ENCODE data around the gene FOXS1.

FOXS1 gene

DNA sequence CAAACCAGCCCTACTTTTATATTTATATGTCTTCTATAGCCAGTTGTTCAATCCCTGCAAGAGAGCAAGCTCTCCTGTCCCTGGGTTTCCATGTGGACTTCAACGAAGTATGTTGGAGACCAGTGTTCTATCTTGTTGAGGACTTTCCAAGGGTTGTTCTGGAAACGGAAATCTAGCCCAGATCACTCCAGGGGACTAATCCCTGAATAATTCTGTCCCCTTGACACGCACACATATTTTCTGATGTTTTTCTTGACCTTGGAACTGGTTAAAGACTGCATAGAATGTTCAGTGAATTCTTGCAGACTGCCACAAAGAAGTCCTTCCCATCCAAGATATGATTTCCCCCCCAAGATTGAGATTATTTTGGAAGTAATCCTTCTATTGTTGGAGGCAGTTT is 35.7 kb downstream of the FOXS1 start:
- TF ChIP-seq, protein P1, sequence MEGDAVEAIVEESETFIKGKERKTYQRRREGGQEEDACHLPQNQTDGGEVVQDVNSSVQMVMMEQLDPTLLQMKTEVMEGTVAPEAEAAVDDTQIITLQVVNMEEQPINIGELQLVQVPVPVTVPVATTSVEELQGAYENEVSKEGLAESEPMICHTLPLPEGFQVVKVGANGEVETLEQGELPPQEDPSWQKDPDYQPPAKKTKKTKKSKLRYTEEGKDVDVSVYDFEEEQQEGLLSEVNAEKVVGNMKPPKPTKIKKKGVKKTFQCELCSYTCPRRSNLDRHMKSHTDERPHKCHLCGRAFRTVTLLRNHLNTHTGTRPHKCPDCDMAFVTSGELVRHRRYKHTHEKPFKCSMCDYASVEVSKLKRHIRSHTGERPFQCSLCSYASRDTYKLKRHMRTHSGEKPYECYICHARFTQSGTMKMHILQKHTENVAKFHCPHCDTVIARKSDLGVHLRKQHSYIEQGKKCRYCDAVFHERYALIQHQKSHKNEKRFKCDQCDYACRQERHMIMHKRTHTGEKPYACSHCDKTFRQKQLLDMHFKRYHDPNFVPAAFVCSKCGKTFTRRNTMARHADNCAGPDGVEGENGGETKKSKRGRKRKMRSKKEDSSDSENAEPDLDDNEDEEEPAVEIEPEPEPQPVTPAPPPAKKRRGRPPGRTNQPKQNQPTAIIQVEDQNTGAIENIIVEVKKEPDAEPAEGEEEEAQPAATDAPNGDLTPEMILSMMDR (conservative IDR thresholded peaks at IDR 0.05; ENCODE audit: control insufficient read depth, insufficient read depth, low read depth, low read length): no peak
- no peak for DNase-seq (ENCODE audit: low read depth)
- H3K4me3 ChIP-seq (ENCODE audit: control insufficient read depth, low read depth, low read length): no peak overlapping the region

DNA sequence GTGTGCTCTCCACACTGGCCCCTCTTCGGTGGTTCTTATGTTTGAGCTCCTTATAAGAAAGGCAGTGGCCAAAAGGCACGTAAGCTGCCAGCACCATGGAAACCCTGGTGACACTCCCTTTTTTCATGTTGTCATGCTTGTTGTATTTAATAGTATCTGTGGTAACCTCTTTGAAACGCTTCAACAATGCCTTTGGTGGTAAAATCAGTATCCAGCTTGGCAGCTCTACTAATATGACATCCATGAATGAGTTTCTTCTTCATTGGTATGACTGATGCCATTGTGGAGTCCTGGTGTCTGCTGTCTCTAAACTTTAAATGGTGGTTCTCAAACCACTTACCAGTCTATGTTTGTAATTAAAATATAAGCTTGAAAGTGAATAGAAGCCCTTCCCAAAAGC is 36.9 kb downstream of the FOXS1 start:
- TF ChIP-seq, protein P1 (conservative IDR thresholded peaks at IDR 0.05; ENCODE audit: control insufficient read depth, insufficient read depth, low read depth, low read length): no peak
- no peak overlapping the region for H3K4me3 ChIP-seq (ENCODE audit: control insufficient read depth, low read depth, low read length)
- DNase-seq (ENCODE audit: low read depth): no peak

- DNase-seq (ENCODE audit: low read depth): no peak
- no peak overlapping the region for H3K4me3 ChIP-seq (ENCODE audit: control insufficient read depth, low read depth, low read length)
- TF ChIP-seq, protein P1 (conservative IDR thresholded peaks at IDR 0.05; ENCODE audit: control insufficient read depth, insufficient read depth, low read depth, low read length): no peak
Measured at GRCh38 chr20:31806564-31807355, 38.6 kb downstream of the FOXS1 start.

DNA sequence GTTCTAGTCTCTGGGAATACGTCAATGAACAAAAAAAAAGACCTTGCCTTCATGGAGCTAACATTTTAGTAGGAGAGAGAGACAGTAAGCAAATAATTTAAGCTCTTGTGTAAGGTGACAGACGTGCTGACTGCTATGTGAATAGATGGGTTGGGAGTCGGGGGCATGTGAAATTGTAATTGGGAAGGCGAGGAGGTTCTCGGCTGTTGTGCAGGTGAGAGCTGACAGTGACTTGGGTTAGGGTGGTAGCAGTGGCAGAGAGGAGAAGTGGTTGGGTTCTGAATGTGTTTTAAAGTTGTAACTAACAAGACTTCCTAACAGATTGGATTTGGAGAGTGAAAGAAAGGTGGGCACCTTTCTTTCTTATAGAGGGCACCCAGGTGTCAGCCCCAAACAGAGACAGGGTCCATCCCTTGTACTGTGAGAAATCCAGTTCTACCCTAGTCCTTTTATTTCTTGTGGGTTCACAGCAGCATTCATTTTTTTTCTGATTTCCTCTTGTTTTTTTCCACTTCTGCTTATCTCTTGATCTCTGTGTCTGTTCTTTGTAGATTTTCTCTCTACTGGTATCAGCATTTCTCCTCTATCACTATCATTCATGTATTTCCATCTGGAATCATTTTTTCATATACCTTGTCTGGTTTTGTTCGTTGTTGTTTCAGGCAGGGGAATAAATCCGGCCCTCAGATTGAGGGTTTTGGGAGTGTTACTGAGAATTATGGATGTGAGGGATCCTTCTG is 41.7 kb downstream of the FOXS1 start:
- TF ChIP-seq, protein P1 (conservative IDR thresholded peaks at IDR 0.05; ENCODE audit: control insufficient read depth, insufficient read depth, low read depth, low read length): no peak
- DNase-seq (ENCODE audit: low read depth): no peak
- H3K4me3 ChIP-seq (ENCODE audit: control insufficient read depth, low read depth, low read length): no peak overlapping the region

GRCh38 chr20:31801508-31801907 is 43.9 kb downstream of the FOXS1 start:
- H3K4me3 ChIP-seq (ENCODE audit: control insufficient read depth, low read depth, low read length): no peak overlapping the region
- TF ChIP-seq, protein P1 (conservative IDR thresholded peaks at IDR 0.05; ENCODE audit: control insufficient read depth, insufficient read depth, low read depth, low read length): no peak
- DNase-seq (ENCODE audit: low read depth): no peak

DNA sequence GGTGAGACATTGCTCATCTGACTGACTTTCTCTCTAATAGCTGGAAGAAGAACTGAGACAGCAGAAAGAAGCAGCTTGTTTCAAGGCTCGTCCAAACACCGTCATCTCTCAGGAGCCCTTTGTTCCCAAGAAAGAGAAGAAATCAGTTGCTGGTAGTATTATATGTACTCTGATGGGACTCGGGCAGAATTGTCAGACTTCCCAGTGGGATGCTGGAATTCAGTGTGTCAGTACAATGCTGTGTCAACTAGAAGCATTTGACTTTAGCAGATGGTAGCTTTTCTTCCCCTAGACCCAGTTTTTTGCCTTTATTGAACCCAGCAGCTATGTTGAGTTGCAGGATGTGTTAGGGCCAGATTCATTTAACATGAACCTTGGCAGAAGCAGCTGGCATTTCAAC is 48.0 kb downstream of the FOXS1 start:
- no peak overlapping the region for H3K4me3 ChIP-seq (ENCODE audit: control insufficient read depth, low read depth, low read length)
- DNase-seq (ENCODE audit: low read depth): no peak
- TF ChIP-seq, protein P1 (conservative IDR thresholded peaks at IDR 0.05; ENCODE audit: control insufficient read depth, insufficient read depth, low read depth, low read length): no peak
